Activated effector memory CD4-positive, alpha-beta T cell treated with anti-CD3 and anti-CD28 coated beads, Interleukin-2, amount 50 U/mL, for 16 hours (primary cell): Measurements from ENCODE around the gene TSC22D3.
A peak's percentile ranks its signal among the peaks of the same experiment; 100 is the strongest.
"Not testable (repeated sequence)": the region's sequence is repeated elsewhere in the genome, so short reads cannot be mapped to it uniquely, and the experiment has no call there.

ENCODE experiments used
- DNase-seq: peaks from one replicate; pipeline ENCODE4 v3.0.0-alpha.2; 2020

TSC22D3 gene

DNA sequence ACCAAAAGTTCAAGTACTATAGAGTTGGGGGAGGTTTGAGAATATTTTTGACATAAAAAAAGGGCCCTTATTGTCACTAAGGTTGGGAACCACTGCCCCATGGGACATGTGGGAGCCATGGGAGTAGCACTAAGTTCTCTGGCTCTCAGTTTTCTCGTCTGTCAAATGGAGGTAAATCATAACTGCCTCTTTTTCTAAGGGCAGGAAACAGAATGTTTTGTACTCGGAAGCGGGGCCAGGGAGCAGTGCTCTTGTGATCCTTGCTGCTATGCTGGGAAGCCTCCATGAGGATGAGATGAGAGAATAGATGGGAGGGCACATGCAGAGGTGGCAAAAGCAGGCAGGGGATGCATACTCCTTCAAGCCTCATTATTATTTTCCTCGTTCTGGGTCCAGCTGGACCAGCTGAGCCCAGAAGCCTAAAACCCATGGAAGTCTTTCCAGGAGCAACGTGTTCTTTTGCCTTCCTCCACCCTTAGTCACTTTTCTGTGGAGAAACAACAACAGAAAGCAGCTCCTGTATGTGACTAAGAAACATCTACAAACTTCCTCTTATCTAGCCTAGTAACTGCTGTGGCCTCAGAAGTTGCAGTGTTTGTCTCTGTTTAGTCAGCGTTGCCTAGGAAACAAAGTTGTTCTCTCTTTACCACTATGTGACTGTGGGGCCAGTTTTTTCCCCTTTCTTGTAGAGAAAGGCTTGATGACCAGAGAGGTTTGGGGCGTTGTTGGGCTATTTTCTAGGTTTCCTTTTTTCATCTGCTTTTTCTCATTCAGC is 64.8 kb downstream of the TSC22D3 start:
- DNase-seq: peak; percentile 65

DNA sequence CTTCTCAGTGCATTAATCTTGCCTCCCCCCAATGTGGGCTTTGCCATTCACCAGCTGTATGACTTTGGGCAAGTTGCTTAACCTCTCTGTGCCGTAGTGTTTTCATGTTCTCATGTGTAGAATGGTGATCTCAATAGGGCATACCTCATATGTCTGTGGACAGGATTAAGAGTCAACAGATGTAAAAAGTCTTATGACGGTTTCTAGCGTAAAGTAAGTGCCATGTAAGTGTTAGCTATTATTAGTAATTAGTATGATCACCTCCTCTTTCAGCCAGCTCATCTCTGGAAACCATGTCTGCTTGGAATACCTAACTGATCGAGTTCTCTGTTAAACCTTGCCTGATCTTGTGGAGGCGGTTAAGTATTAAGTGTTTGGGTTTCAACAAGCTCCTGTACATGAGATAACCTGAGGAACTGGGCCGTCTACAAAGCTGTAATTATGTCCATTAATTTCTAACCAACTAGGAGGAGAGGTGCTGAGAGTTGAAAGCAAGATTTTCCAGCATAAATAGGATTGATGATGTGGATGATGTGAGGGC is 66.3 kb downstream of the TSC22D3 start:
- DNase-seq: no peak

DNA sequence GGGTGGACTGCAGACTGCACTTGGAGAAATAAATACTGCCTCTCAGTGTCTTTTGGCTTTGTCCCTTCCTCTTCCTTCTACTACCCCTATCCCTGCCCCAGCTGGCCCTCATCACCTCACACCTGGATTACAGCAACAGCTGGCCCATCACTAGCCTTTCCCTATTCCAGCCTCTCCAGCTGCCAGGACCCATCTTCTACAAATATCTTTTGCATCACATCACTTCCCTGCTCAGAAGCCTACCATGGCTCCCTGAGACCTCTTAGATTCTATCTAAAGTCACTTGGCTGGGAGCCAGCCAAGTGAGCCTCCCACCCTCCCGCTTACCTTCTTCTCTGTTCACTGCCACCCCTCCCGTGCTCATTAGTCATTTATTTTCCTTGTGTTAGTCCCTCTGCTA is 66.8 kb downstream of the TSC22D3 start:
- no peak for DNase-seq

DNA sequence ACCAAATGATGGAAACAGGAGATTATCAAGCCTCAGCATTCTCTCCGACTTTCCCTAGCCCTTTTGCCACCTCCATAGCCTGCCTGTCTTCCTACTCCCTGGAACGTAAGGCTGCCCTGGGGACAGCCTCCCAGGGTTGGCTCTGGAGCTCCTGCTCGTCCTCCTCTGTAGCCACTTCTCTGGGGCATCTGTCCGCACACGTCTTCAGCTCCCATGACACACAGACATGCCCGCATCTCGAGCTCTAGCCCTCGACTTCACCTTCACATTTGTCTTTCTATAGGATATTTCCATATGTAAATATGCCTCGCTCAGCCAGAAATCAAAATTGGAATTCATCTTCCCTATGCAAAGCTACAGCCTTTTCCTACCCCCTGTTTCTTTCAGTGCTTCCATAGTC is 67.7 kb downstream of the TSC22D3 start:
- DNase-seq: no peak

DNA sequence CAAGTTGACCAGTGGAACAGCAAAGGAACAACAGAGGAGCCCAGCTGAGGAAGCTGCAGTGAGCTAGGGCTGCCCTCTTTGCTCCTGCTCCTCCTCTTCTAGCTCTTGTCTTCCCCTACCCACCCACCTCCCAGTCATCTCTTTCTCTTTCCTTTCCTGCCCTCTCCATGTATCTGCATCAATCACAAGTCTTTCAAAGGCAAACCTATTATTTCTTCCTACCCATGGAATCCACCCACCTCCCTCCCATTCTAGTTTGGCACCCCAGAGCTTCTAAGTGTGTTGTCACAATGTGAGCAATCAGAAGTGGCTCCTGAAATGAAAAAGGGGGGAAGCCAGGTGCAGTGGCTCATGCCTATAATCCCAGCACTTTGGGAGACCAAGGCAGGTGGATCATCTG is 69.3 kb downstream of the TSC22D3 start:
- DNase-seq: no peak

DNA sequence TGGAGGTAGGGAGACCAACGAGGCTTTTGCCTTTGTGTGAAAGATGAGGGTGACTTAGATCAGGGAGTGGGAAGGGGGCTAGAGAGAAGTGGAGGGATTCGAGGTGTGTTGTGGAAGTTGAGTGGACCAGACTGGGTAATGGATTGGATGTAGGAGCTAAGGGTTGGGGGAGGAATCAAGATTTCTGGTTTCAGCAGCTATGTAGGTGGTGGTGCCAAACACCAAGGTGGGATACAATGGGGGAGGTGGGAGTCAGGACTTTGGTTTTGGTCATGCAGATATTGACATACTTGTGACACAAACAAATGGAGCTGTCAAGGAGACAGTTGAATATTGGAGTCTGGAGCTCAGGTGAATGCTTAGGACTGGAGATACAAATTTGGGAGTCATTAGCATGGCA is 71.0 kb downstream of the TSC22D3 start:
- DNase-seq: no peak

DNA sequence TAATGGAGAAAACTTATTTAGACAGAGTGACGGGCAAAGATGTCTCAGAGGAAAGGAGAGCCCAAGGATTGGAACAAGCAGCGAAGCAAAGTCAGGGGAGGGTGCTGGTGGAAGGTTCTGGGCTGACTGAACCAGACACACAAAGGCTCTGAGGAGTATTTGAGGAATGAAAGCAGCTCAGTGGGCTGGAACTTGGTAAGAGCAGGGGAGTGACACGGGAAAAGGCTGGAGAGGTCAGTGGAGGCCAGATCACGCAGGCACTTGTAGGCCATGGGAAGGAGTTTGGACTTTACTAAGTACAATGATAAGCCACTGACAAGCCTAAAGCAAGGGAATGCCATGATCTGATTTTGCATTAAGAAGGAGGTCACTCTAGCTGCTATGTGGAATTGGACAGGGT is 71.4 kb downstream of the TSC22D3 start:
- DNase-seq: no peak

DNA sequence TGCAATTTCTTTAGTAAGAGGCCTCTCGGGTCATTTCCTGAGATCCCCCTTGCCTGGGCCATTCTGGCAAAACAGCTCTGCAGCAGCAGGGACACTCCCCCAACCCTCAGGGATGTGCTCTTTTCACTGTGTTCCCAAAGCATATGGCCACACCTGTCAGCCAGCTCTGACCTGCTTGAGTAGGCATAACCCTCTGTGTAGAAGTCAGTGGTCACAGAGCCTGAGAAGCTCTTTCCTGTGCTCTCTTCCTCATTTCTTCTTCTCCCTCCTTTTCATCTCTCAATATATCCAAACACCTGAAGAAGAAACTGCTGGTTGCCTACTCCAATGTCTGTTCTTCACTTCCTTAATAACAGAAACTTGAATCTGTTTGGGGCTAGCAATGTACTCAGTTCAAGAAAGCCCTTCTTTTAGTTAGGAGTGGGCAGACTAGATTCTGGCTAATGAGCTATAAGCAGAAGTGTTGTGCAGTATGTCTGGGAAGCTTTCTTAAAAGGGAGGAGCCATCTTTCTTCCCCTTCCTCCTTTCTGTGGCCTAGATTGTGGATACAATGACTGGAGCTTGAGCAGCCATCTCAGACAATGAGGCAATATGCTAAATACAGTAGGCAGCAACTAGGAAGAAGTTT is 74.0 kb downstream of the TSC22D3 start:
- DNase-seq: no peak

DNA sequence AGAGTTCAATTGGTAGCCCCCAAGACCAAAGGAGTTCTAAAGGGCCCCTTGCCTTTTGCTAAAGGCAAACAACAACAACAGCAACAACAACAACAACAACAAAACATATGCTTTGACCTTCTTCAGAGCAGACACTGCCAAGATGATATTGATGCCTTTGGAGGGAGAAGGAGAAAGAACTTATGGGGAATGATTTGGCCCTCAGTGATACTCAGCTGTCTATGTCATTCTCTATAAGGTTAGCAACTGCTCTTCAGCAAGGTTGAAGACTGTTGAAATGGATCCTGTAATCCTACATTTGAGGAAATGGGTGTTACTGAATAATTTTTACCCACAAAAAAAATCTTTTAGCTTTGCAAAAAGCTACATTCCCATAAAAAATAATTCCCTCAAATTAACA is 74.8 kb downstream of the TSC22D3 start:
- DNase-seq: no peak

DNA sequence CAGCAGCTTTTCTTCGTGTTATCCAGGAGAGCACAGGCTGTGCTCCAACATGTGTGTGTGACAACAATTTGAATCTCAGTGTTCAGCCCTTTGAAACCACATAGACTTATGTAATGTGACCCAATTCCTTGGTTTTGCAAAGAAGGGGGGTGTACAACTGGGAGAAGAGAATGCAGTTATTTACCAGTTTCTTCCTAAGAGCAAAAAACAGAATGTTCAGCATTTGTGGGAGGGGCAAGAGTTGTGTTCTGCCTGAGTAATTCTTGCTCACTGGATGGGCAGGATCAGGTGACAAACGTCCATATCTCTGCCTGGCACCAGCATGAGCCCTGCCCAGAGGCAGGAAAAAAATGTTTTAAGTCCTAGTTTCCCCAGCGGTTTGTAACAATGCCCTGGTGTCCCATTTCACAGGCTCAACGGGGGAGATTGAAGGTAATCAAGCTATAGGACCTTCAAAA is 75.2 kb downstream of the TSC22D3 start:
- DNase-seq: no peak

DNA sequence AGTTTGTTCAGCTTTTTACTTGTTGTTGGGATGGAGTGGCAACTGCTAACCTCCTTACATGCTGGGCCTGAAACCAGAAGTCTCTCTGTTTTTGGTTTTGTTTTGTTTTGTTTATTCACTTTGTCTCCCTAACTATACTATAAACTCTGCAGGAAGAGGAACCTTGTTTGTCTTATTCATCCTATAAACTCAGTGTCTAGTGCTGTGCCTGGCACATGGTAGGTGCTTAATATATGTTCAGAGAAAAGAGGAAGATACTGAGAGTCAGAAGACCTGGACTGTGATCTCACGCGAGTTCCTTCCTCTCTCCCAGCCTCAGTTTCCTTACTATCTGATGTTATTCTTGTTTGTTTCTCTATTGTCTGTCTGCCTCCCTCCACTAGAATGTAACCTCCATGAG is 76.0 kb downstream of the TSC22D3 start:
- no peak for DNase-seq

DNA sequence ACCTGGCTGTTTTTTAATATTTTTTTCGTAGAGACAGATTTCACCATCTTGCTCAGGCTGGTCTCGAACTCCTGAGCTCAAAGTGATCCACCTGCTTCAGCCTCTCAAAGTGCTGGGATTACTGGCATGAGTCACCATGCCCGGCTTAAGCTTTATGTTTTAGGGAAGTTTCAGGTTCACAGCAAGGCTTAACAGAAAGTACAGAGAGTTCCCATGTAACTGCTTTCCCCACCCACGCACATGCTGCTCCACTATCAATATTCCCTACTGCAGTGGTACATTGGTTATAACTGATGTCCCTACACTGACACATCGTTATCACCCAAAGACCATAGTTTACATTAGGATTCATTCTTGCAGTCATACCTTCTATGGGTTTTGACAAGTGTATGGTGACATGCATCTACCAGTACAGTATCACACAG is 84.6 kb downstream of the TSC22D3 start:
- DNase-seq: no peak

DNA sequence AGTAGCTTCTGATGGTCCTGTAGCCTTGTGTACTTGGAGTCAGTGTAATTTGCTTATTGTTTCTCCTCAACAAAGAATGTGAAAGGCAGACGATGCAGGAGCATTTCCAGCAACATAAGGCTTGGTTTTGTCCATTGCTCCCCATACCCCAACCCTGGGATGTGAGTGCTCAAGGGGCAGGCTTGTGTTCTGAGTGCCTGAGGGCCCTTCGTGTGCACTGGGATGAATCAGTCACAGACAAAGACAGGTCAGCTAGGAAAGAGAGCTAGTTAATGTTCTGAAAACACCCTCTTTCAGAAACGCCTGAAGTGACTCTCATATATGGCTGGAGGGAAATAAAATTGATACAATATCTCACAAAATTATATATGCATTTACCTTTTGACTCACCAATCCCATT is 88.1 kb downstream of the TSC22D3 start:
- no peak for DNase-seq

DNA sequence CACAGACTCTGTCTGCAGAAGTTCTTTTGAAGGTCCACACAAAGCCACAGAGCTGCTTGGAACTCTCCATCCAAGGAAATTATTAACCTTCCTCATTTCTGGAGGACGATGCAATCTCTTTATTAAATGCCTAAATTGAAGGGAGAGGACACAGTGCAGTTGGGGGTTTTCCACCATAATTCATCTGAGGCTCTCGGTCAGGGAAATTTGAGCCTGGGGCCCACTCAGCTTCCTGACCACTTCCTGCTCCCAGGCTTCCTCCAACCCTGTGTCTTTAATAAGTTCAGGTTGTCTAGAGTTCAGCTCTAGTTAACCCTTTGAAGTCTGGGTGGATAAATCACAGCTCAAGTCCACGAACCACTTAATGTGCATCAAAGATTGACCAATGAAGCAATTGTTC is 88.8 kb downstream of the TSC22D3 start:
- no peak for DNase-seq

DNA sequence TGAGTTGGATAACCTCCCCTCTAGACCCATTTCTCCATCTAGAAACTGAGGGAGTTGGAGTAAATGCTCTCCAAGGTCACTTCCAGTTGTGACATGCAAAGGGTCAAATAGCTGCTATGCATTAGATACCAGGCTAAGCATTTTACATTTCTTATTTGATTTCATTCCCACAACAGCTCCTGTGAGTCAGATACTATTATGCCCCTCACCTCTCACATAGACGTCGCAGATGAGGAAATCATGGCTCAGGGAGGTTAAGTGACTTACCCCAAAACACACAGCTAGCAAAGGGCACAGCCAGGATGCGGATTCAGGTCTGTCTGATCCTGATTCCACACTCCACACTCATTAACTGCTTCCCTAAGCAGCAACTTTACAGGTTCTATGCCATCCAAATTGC is 89.6 kb downstream of the TSC22D3 start:
- DNase-seq: no peak

DNA sequence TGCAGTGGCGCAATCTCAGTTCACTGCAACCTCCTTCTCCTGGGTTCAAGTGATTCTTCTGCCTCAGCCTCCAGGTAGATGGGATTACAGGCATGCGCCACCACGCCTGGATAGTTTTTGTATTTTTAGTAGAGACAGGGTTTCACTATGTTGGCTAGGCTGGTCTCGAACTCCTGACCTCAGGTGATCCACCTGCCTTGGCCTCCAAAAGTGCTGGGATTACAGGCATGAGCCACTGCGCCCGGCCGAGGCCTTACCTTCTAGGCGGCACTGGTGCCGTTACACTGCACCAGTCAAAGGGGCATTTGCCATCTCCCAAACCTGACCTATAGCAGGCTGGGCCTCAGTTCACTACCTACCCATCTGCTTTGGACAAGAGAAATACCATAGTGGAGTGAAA is 90.0 kb downstream of the TSC22D3 start:
- not testable (repeated sequence) for DNase-seq

DNA sequence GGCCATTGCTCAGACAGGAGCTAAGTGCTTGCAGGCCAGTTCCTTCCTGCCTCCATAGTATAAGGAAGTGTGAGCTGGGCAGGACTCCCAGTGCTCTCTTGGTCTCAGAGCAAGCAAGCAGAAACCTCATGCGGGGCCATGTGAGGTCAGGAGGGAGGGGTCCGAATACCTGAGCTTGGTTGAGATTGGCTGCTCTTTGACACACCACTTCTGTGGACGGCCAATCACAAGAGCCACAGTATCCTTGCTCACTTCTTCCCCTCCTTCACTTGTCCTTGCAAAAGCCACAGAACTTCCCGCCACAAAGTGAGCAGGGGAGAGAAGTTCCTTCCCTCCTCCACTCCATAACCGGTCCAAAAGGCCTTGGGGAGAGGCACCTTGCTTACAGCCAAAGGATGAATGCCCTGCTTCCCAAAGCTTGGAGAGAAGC is 90.6 kb downstream of the TSC22D3 start:
- no peak for DNase-seq

DNA sequence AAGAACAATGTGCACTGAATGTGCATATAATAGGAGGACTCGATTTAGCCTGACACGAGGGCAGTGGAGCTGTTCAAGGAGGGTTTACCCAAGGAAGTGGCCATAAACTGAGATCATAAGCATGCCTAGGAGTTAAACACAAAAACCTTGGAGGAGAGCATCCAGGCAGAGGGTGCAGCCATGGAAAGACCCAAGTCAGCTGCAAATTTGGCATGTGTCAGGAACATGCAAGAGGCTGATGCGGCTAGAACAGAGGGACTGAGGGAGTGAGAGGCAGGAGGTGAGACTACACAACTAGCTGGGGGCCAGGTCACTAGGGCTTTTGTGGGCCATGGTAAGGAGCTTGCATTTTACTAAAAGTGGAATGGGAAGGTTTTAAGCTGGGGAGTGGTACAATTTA is 91.7 kb downstream of the TSC22D3 start:
- no peak for DNase-seq

DNA sequence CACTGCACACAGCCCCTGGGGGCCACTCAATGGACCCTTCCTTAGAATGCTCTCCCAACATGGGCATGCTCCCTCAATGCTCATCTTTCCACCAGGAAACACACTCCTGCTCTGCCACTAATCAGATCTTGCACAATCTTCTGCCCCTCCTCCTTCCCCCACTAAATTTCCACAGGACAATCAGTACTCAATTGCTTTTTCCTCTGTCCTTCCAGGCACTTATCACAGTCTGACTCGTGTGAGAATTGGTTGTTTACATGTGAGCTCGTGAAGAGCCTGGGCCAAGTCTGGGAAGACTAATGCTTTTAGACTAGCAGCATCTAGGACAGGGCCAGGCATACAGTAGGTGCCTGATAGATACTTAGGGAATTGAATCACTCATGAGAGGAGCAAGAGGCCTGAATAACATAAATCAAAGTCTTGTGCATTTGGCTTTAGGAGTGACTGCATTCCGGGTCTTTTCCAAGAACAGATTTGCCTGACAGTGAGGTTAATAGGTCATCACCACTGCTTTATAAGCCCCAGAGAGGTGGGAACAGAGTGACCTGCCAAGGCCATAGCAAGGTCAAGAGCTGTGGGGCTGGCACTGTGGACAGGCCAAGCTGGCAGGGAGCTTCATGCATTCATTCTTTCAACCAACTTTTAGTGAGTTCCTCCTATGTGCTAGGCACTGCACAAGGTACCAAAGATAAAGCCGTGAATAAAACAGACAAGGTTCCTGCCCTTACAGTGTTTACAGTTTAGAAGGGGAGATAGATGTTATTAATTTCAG is 92.3 kb downstream of the TSC22D3 start:
- DNase-seq: no peak

DNA sequence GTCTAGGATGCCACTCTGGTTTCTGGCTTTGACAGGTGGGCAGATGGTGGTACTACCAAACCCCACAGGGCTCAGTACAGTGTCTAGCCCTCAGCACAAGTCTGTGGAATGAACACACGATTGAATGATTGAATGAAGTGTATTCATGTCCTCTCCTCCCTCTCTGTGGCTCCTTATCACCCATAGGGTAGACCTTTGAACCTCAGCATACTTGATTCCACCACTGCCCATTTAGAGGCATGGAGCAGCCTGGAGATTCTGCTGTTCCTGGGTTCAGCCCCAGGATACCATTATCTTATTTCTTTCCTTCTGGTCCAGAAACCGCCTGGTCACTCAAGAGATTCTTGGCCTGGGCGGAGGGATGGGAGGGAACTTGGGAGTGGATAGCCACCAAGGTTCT is 93.3 kb downstream of the TSC22D3 start:
- DNase-seq: no peak

DNA sequence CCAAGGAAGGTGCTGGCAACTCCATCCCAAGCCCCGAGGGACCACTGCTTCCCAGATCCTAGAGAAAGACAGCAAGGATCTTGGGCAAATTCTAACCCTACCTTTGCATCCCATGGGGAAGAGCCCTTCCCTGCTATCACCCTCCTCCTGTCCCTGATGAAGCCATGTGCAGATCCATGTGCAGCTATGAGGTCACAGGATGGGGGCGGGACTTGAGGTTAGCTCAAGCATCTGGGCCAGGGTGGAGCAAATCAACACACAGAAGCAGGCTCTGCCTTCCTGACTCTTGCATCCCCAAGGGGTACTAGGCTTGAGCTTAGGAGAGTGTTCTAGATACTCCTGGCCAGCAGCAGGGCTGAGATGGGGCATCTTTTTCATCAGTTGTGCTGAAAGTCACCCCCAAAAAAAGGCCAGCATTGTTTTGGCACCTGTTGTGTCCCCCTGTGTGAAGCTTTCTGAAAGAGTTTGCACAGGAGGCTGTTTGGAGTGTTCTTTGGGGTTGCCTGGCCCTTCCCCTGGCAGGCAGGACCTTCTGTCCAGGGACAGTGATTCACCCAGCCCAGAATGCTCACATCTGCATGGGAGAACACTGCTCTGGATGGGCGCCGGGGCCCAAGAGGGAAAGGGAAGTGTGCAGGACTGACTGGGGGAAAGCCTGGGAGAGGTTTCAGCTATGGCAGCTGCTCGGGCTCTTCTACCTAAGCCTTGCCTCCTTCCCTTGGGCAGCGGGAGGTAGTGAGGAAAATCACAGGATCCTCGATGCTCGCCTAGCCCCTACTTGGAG is 96.4 kb downstream of the TSC22D3 start:
- peak; percentile 85 for DNase-seq

DNA sequence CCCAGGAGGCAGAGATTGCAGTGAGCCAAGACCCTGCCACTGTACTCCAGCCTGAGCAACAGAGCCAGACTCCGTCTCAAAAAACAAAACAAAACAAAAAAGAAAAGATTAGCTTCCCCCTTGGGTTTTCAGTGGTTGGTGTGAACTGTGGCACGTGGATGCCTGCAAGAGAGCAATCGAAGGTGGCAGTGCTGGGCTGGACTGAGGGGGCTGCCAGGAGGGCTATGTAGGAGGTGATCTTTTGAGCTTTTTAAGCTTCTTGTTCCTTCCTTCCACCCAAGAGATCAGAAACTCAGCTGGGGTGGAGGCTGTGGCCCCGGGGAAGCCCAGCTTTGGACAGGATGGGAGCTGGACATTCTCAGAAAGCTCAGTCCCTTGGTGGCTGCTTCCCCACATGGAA is 97.7 kb downstream of the TSC22D3 start:
- DNase-seq: no peak

DNA sequence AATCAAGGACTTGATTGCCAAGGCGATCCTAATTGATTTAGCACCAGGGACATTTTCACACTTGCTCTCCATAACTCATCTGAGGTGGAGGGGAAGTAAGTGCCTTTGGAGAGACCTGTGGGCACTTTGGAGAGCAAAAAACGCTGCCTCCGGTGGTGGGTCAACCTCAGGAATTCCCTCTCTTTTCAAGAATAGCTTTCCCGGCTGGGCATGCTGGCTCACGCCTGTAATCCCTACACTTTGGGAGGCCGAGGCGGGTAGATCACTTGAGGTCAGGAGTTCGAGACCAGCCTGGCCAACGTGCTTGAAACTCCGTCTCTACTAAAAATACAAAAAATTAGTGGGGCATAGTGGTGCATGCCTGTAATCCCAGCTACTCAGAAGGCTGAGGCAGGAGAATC is 98.1 kb downstream of the TSC22D3 start:
- no peak for DNase-seq
